ENCODE results near the gene INPP4B. TPM values are rescaled to one million over a fixed set of nuclear protein-coding genes. Genes with fewer than 3 reads are reported as not detected.

The INPP4B gene
- total and polyA plus RNA-seq, 7 donors, result 1.5 to 16.8 (median 9.5) TPM

DNA sequence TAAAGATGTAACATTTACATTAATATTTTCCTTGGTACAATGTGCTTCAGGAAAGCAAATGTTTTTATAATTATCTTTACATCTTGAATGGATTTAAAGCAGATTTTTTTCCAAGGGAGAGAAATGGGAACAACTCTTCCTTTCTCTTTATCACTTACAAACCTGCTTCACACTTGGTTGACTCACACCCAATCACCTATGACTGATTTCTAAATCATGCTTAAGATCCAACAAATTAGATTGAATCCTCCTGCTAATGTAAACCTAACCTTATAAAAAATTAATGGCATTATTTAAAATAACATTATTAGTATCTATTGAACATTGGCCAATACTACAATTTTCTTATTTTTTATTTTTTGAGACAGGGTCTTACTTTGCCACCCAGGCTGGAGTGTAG lies 127.1 kb downstream of the INPP4B start:
- Histone ChIP-seq H3K27ac (no peak overlapping the region), H3K4me1 (no peaks in the 10 kb centered on the region), H3K9me3 (no peaks in the 10 kb centered on the region), H3K27me3 (ENCODE audit: insufficient read depth in 3 of 3, low read length in 2 of 3) (no peaks in the 10 kb centered on the region), H3K4me3 (no peak overlapping the region), H3K36me3 (ENCODE audit: insufficient read depth in 1 of 2, low read depth in 1 of 2) (no peaks in the 10 kb centered on the region)
- DNase-seq, result no peak
- TF ChIP-seq, protein P1, sequence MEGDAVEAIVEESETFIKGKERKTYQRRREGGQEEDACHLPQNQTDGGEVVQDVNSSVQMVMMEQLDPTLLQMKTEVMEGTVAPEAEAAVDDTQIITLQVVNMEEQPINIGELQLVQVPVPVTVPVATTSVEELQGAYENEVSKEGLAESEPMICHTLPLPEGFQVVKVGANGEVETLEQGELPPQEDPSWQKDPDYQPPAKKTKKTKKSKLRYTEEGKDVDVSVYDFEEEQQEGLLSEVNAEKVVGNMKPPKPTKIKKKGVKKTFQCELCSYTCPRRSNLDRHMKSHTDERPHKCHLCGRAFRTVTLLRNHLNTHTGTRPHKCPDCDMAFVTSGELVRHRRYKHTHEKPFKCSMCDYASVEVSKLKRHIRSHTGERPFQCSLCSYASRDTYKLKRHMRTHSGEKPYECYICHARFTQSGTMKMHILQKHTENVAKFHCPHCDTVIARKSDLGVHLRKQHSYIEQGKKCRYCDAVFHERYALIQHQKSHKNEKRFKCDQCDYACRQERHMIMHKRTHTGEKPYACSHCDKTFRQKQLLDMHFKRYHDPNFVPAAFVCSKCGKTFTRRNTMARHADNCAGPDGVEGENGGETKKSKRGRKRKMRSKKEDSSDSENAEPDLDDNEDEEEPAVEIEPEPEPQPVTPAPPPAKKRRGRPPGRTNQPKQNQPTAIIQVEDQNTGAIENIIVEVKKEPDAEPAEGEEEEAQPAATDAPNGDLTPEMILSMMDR (IDR thresholded peaks at IDR 0.05), result no peak
- intact Hi-C loops (cut with DNase I), result loop anchor here in 1 of 2 donors (10.0 kb wide), 1 partner anchor 364 kb away; no protein-coding TSS in a partner anchor
- ATAC-seq, result no peak

DNA sequence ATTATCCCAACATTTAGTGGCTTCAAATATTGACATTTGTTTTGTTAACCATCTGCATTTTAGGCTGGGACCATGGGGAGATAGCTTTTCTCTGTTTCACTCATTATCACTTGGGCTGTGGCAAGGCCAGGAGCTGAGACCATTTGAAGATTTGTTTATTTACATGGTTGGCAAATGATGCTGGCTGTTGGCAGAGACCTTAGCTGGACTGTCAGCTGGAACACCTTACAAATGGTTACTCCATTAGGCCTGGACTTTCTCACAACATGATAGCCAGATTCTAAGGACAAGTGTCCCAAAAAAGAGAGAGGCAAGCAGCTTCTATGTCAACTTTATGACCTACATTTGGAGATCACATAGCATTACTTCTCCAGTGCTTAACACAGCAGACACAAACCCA lies 130.4 kb downstream of the INPP4B start:
- H3K36me3 ChIP-seq (ENCODE audit: insufficient read depth in 1 of 2, low read depth in 1 of 2), result no peaks in the 10 kb centered on the region
- H3K9me3 ChIP-seq, result no peaks in the 10 kb centered on the region
- H3K27me3 ChIP-seq (ENCODE audit: insufficient read depth in 3 of 3, low read length in 2 of 3), result no peaks in the 10 kb centered on the region
- intact Hi-C loops (cut with DNase I), result loop anchor here in 1 of 2 donors (10.0 kb wide), 1 partner anchor 361 kb away; no protein-coding TSS in a partner anchor
- no peak for DNase-seq
- no peaks in the 10 kb centered on the region for H3K4me1 ChIP-seq
- H3K27ac ChIP-seq, result no peak overlapping the region
- TF ChIP-seq, protein P1 (IDR thresholded peaks at IDR 0.05), result no peak
- H3K4me3 ChIP-seq, result no peak overlapping the region
- ATAC-seq, result no peak

DNA sequence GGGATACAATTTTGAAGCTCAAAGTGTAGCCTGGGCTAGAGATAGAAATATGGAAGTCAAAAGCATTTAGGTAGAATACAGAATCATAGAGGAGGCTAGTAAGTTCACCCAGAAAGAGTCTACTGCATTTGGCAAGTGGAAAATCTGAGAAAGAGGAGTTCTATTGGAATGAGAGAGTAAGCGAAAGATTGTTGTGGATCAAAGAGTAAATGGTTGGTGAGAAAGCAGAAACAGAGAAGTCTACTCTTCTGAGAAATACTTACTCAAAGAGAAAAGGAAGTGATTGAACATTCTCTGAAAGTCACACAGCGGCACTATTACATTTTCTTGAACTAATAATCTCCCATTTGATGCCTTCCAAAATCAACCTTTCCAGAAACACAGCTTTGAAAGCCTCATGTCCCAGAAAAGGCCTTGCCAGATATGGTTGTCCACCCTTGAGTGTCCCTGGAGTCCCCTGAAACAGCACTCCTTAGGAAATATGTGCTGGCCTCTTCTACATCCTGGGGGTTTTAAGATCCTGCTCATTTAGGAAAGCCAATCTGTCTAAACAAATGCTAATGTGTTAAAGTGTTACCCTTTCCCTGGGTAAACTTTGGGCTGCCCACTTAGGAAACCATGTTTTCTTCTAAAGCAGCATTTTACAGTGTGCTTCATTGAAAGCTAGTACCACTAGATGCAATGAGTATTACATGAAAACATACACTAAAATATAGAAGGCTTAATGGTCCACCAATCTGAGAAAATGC lies 132.6 kb downstream of the INPP4B start:
- Histone ChIP-seq H3K4me3 (no peak overlapping the region), H3K9me3 (no peaks in the 10 kb centered on the region), H3K4me1 (no peaks in the 10 kb centered on the region), H3K27me3 (ENCODE audit: insufficient read depth in 3 of 3, low read length in 2 of 3) (no peaks in the 10 kb centered on the region), H3K36me3 (ENCODE audit: insufficient read depth in 1 of 2, low read depth in 1 of 2) (no peaks in the 10 kb centered on the region), H3K27ac (no peak overlapping the region)
- WGBS, 3 donors, result 90 to 96% (median 95%) methylated on average over 2 of the region's 2 CpGs
- intact Hi-C loops (cut with DNase I), result loop anchor here in 1 of 2 donors (10.0 kb wide), 1 partner anchor 359 kb away; no protein-coding TSS in a partner anchor
- no peak for ATAC-seq
- TF ChIP-seq, protein P1 (IDR thresholded peaks at IDR 0.05), result no peak
- no peak for DNase-seq

DNA sequence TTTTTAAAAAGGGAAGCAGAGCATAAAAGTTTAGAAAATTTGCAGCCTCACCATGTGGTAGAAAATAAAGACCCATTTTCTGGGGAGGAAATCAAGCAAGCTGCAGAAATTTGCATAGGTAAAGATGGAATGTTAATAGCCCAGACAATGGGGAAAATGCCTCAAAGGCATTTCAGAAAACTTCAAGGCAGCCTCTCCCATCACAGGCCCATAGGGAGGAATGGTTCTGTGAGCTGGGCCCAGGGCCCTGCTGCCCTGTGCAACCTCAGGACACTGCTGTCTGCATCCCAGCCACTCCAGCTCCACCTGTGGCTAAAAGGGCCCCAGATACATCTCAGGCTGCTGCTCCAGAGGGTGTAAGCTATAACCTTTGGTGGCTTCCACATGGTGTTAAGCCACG lies 137.9 kb downstream of the INPP4B start:
- H3K4me3 ChIP-seq, result no peak overlapping the region
- WGBS, 3 donors, result 81 to 100% (median 84%) methylated on average over 1 of the region's 1 CpG
- TF ChIP-seq, protein P1 (IDR thresholded peaks at IDR 0.05), result no peak
- H3K27me3 ChIP-seq (ENCODE audit: insufficient read depth in 3 of 3, low read length in 2 of 3), result no peaks in the 10 kb centered on the region
- no peak for DNase-seq
- no peaks in the 10 kb centered on the region for H3K36me3 ChIP-seq (ENCODE audit: insufficient read depth in 1 of 2, low read depth in 1 of 2)
- no peak for ATAC-seq
- intact Hi-C loops (cut with DNase I), result no loop called here
- H3K9me3 ChIP-seq, result no peaks in the 10 kb centered on the region
- no peak overlapping the region for H3K27ac ChIP-seq
- H3K4me1 ChIP-seq, result no peaks in the 10 kb centered on the region

DNA sequence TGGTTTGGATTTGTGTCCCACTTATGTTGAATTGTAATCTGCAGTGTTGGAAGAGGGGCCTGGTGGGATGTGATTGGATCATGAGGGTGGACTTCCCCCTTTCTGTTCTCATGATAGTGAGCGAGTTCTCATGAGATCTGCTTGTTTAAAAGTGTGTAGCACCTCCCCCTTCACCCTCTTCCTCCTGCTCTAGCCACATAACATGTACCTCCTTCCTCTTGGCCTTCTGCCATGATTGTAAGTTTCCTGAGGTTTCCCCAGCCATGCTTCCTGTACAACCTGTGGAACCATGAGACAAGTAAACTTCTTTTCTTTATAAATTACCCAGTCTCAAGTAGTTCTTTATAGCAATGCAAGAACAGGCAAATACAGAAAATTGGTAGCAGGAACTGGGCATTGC lies 138.7 kb downstream of the INPP4B start:
- intact Hi-C loops (cut with DNase I), result no loop called here
- Histone ChIP-seq H3K9me3 (no peaks in the 10 kb centered on the region), H3K4me1 (no peaks in the 10 kb centered on the region), H3K27ac (no peak overlapping the region), H3K4me3 (no peak overlapping the region), H3K36me3 (ENCODE audit: insufficient read depth in 1 of 2, low read depth in 1 of 2) (no peaks in the 10 kb centered on the region), H3K27me3 (ENCODE audit: insufficient read depth in 3 of 3, low read length in 2 of 3) (no peaks in the 10 kb centered on the region)
- TF ChIP-seq, protein P1 (IDR thresholded peaks at IDR 0.05), result no peak
- no peak for ATAC-seq
- 75 to 84% (median 81%) methylated on average over 1 of the region's 1 CpG for WGBS, 3 donors
- DNase-seq, result no peak

Data from psoas muscle (tissue), 8 donors.